PC-3 (cell line): Measurements from ENCODE around the gene GALNTL6.

ENCODE experiments used
- CTCF ChIP-seq: fragments of 300-600 bp; sonication (generic); conservative IDR thresholded peaks from 2 replicates; pipeline ENCODE4 v1.5.1; 2017; ENCODE audit warnings: antibody characterized with exemption, low read depth, mild to moderate bottlenecking, low read length
- EZH2phosphoT487 ChIP-seq: fragments of 300-600 bp; sonication (generic); IDR thresholded peaks from 2 replicates; pipeline ENCODE4 v1.6.1; 2018; ENCODE audit warnings: mild to moderate bottlenecking, antibody characterized with exemption, low read length, borderline replicate concordance

- TF ChIP-seq EZH2phosphoT487 (no peak), CTCF (no peak)
These were observed 1169.8 kb downstream of the GALNTL6 start for GRCh38 chr4:172983014-172983413.
